Activated naive CD4-positive, alpha-beta T cell treated with anti-CD3 and anti-CD28 coated beads, Interleukin-2, amount 50 U/mL, for 16 hours (primary cell): ENCODE measurements around the gene GMPPB.
A peak's percentile ranks its signal among the peaks of the same experiment; 100 is the strongest.
"Not testable (repeated sequence)": the region's sequence is repeated elsewhere in the genome, so short reads cannot be mapped to it uniquely, and the experiment has no call there.

Experiments
- DNase-seq: peaks from one replicate; pipeline ENCODE4 v3.0.0-alpha.2; 2020

Gene GMPPB

DNA sequence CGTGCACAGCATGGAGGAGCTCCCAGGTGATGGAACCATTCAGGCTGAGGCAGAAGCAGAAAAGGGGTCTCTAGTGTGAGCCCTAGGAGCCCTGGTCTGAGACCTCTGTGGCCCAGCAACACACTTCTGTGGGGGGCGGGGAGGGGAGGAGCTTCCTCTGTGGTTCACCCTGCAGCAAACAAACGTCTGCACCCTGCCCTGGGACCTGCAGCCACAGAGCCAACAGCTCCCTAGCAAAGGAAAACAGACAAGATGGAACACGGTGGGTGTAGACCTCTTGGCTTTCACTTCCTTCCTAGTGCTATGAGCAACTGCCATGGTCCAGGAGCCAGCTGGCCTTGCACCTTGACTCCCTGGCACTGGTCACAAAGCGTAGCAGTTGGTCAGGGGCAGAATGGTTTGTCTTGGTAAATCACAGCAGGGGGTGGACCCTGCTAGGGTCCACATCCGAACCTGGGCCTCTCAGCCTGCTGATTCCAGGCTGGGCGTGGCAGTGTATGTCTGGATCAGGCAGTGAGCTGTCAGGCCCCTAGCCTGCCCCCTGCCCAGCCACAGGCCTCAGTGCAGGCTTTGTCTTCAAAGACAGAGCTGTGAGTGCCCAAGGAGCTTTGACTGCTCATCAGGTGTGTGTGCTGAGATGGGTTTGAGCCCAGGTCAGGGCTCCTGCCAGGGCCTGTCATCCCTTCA lies 11.0 kb downstream of the GMPPB start:
- no peak for DNase-seq

DNA sequence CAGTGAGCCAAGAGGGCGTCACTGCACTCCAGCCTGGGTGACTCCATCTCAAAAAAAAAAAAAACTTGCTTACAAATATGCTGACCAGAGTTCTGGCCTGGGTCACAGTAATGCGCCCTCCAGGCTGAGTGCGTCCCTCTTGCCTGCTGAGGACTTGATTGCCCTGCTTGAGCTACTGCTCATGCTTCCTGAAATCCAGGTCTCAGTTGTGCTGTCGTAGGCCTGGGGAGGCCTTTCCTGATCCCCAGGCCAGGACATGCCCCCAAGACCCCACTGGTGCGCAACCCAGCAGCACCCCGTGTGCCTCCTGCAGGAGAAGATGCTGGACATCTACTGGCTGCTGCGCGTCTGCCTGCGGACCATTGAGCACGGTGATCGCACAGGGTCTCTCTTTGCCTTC lies 11.6 kb downstream of the GMPPB start:
- DNase-seq = no peak

GRCh38 chr3:49711489-49711888 lies 12.3 kb downstream of the GMPPB start:
- no peak for DNase-seq

GRCh38 chr3:49709852-49710251 lies 13.9 kb downstream of the GMPPB start:
- no peak for DNase-seq

DNA sequence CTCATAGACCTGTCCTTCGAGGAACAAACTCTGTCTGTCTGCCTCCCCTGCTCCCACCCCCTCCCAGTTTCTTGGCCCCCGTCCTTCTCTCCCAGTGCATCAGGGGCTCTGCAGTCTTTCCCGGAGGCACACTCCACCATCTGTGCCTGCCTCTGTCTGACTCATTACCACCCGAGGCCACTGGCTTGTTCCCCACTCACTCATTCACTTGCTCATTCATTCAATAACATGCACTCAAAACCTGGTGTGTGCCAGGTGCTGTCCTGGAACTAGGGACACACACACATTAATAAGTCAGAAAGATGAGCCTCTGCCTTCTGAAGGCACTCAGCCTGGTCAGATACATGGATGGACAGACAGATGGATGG lies 16.7 kb downstream of the GMPPB start:
- no peak for DNase-seq

DNA sequence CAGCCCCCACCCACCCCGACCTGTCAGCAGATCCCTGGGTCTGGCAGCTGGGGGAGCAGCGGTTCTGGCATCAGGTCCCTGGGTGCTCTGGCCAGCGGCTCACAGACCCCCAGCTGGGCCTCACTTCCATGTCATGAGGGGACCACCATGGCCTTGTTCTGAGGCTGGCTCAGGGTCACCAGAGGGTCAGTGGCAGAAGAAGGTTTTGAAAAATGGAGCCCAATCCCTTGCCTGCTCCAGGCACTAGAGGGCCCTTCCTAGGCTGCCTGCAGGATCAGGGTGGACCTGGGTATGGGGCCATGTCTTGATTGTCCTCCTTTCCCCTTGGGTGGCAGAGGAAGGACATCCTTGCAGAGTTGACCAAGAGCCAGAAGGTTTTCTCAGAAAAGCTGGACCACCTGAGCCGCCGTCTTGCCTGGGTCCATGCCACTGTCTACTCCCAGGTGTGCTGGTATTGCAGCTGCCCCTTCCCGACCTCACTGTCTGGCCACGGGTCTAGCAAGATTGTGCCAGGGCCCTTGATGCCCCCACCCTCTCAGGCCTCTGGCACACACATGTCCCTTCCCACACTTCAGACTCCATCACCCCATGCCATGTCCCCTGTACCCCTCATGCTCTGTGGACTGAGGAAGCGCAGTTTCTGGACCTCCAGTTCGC lies 17.2 kb downstream of the GMPPB start:
- DNase-seq = no peak

DNA sequence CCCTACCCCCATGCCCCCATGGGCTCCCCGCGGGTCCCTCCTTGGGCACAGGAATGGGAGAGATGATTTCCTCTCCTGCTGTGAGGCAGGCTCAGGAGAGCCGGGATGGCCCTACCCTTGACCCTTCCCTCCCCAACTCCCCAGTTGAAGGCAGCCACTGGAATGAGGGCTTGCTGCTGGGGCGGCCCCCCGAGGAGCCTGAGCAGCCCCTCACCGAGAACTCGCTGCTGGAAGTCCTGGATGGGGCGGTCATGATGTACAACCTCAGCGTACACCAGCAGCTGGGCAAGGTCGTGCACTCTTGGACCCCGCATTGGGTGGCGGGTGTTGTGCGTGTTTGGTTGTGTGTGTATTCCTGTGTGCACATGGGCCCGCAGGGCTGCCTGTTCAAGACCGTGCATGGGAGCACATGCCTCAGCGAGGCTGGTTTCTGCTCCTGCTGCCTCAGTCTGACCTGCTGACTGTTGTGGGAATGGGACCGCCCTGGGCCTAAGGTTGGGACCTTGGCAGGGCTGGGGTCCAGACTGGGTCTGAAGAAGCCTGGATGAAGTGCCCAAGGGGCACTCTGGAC lies 18.3 kb downstream of the GMPPB start:
- DNase-seq = no peak

- DNase-seq = no peak
Observed at GRCh38 chr3:49704629-49705028, 19.1 kb downstream of the GMPPB start.

- DNase-seq = no peak
Observed at GRCh38 chr3:49703956-49704355, 19.8 kb downstream of the GMPPB start.

DNA sequence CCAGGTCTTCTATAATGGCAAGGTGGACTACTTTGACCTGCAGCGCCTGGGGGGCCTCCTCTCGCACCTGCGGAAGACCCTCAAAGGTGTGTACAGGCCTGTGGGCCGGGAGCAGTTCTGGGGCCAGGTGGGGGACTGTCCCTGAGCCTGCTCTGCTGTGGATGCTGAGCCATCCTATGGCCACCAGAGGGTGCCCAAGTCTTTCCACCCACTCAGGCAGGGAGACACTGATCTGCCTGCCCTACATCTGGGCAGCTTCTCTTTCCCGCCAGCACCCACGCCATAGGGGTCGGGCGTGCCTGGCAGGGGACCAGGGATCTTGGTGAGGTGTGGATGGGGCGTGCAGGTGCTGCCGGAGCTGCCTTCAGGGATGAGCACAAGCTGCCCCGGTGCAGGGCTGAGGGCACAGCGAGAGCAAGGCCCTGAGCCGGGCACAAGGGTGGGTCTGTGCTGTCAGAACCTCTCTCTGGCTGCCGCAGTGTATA lies 20.3 kb downstream of the GMPPB start:
- DNase-seq = peak; percentile 68

- no peak for DNase-seq
Observed at GRCh38 chr3:49702672-49703071, 21.1 kb downstream of the GMPPB start.

- no peak for DNase-seq
Observed at GRCh38 chr3:49701388-49702077, 22.2 kb downstream of the GMPPB start.

DNA sequence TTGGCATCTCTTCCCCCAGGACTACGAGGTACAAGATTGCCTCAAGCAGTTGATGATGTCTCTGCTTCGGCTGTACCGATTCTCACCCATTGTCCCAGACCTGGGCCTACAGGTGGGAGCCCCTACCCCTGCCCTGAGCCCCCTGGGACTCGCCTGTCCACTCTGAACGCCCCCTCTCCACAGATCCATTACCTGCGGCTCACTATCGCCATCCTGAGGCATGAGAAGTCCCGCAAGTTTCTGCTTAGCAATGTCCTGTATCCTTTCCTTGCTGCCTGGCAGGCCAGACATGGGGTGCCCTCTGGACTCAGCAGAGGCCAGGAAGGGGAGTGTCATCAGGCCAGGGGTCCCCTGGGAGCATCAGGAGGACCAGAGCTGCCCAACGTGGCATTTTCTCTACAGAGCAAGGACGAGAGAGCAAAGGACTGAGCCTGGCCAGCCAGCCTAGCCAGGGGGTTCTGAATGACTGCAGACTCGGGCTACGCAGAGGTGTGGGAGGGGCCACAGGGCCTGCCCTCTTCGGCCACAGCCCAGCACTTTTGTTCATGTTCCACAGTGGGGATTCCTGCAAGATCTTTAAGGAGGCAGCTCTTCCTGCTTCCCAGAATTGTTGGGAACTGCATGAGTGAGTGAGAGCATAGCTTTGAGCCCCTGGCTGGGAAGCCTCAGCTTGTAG lies 23.2 kb downstream of the GMPPB start:
- DNase-seq = no peak

DNA sequence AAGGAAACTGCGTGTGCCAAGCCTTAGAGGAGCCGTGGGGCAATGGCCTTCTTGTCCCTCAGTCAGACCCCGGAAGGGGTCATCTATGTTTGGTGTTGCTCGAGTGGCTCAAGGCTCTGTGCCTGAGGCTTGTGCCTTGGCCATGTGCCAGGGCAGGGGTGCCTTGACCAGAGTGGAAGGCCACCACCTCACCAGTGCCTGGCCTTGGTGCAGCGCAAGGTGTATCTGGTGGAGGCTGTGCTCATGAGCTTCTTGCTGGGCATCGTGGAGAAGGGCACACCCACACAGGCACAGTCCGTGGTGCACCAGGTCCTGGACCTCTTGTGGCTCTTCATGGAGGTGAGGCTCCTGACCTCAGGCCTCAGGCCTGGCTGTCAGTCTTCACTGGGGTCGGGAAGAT lies 23.7 kb downstream of the GMPPB start:
- no peak for DNase-seq

DNA sequence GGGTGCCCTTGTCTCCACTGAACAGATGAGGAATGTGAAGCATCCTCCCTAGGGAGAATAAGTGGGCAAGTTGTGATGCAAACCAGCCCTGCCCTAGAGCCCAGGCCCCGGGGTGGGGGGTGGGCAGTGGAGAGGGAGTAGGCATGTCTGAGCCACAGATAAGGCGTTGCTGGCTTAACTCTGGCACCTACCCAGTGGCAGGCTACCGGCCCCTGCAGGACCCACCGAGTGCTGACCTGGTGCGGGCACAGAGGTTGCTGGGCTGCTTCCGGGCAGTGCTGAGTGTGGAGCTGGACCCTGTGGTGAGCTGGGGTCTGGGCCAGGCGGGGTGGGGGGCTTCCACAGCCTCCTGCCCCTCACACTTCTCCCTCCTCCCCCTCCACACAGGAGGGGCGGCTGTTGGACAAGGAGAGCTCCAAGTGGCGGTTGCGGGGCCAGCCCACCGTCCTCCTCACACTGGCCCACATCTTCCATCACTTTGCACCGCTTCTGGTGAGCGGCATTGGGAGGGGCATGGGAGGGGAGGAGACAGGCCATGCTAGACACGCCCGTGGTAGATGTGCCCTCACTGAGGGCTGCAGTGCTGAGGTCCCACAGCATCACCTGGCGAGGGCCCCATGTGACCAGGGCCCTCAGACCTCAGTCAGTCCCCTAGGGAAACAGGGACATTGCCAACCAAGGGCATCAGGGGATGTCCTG lies 24.3 kb downstream of the GMPPB start:
- no peak for DNase-seq

DNA sequence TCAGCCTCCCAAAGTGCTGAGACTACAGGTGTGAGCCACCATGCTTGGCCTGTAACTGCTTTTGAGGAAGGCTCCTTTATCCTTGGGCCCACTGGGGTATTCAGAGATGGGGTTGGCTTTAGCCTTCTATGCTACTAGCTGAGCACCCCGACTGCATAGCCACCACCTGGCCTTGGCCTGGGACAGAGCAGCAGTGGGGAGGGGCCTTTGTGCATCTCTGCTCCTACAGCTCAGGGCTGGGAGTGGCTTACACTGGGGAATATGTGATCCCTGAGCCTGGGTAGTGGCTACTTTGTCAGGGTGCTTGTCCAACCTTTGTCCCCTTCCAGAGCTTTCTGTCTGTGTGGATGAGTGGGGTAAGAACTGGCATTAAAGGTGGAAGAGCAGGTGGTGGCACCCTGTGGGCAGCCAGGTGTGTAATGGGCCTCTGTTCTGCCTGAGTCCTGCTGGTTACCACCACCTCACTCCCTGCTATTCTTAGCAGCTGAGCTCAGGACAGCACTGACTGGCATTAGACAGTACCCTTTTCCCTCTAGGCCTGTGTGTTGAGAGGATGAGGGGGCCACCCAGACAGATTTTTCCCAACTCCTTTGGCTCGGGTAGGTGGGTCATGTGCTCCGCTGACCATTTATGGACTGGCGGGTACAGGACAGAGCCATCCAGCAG lies 28.3 kb downstream of the GMPPB start:
- not testable (repeated sequence) for DNase-seq

DNA sequence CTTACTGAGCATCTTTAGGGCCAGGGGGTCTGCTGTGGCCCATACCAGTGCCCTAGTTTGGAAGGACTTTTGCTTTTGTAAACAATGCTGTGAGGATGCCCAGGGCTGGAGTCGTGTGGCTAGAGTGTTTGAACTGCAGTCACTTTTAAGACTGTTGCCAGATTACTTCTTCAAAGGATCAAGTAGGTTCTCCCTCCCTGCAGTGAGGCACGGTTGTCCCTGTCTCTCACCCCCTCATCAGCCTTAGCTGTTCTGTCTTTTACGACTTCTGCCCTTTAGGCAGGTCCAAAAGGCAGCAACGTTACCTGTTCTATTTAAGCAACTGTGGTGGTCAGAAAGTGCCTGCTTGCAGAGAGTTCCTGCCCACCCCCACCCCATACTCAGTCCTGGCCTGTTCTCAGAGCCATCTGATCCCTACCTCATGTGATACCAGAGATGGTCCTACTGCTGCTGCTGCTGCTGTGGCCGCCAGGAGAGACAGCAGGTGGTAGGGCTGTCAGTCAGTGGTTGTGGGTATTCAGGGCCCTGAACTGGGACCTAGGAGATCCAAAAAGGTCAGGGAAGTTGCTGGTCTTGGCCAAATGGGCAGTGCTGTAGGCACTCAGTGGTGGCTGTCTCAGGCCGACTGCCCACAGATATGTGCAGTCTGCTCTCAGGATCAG lies 29.2 kb downstream of the GMPPB start:
- DNase-seq = not testable (repeated sequence)

- not testable (repeated sequence) for DNase-seq
Observed at GRCh38 chr3:49691481-49691880, 32.3 kb downstream of the GMPPB start.

DNA sequence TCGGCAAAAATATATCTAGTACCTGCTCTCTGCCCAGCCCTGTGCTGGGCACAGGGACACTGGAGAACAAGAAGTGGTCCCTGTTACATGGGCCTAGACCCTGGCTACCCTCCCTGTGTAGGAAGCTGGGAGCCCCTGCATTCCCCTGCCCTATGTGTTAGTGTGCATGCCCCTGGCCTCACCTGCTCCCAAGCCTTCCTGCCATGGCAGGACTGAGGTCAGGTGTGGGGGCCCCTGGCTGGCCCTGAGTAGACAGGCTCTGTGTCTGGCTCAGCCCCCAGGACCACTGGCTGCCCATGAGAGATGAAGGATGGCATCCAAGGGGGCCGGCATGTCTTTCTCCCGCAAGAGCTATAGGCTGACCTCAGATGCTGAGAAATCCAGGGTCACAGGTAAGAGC lies 32.9 kb downstream of the GMPPB start:
- not testable (repeated sequence) for DNase-seq

DNA sequence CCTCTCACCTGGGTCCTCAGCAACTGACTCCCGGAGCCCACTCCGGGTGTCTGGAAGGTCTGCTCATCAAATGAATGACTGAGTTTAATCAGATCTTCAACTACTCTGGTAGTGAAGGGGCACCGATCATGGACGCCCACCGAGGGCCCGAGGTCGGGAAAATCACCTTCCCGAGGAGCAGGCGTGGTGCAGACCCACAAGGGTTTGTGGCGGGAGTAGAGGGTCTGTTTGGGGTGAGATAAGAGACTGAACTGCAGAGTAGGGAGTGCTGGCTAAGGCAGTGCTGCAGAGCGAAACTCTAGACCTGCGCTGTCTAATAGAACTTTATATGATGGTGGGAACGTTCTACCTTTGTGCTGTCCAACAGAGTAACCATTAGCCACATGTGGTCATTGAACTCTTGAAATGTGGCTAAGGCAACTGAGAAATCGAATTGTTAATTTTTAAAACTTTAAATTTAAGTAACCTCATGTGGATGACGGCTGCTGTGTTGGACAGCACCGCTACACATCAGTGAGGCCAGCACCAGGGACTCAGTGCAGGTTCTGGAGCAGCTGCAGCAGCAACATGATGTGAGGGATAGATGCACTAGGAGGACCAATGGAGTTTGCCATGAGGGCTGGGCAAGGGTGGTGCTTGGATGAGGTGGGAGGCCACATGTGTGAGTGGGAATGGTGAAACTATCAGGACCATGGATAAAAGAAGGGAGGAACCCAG lies 33.7 kb downstream of the GMPPB start:
- not testable (repeated sequence) for DNase-seq
